HG03045 (cell line): ENCODE results near the gene NEGR1.

Source experiments
- ATAC-seq: cut with Tn5 transposase; IDR thresholded peaks from one replicate; pipeline ENCODE4 v1.9.1; 2021; ENCODE audit warnings: mild to moderate bottlenecking, moderate library complexity; ENCODE audit not compliant: unreplicated experiment

The NEGR1 gene

GRCh38 chr1:71788113-71788512 is 494.2 kb downstream of the NEGR1 start:
- no peak for ATAC-seq

DNA sequence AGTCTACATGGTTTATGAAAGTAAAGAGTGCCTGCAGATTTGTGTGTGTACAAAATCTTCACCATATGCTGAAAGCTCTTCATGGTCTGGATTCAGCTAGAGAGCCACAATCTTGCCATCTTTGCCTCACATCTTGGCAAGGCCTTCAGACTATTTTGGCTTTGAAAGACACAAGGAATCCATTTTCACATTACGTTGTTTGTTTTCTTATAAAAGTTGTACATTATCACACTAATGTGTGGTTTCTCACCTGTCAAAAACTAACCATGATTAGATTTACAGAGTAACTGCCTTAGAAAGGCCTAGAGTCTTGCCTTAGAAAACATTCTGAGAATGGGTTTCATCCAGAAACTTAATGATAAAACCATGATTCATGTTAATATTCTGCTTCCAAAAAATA is 494.6 kb downstream of the NEGR1 start:
- no peak for ATAC-seq

DNA sequence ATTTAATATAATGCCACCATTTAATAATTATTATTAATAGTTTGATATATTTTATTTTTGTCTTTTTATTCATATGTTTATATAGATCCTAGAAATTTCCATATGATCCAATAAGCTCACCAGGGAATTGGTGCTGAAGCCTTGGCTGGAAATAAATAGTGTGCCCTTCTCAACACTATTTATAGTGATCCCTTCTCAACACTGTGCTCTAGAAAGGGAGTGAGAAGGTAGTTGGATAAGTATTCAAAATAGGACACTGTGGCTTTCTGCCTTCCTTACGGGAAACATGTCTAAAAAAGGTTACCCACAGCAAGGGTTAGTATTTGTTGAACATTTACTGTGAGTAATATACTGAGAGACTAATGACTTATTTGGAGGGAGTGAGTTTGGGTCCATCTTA is 496.1 kb downstream of the NEGR1 start:
- ATAC-seq = no peak

- no peak for ATAC-seq
These were observed 496.9 kb downstream of the NEGR1 start for GRCh38 chr1:71785450-71785849.

- ATAC-seq = no peak
These were observed 497.3 kb downstream of the NEGR1 start for GRCh38 chr1:71785000-71785399.

DNA sequence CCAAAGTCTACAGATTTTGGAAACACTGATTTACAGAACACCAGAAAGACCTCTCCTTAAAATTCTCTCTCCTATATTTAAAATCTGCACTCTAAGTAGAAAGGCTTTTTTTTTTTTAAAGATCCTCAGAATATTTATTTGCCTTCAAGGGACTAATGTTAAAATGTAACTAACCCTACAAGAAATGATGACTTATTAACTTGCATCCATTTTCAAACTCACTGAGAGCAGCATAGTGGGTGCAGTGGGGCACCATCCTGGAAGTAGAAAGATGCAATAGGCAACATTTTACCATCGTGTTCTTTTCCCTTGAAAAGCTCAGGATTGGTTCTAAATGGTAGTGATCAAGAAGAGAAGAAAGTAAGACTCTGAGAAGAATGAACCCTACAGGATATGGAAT is 498.1 kb downstream of the NEGR1 start:
- ATAC-seq = no peak

DNA sequence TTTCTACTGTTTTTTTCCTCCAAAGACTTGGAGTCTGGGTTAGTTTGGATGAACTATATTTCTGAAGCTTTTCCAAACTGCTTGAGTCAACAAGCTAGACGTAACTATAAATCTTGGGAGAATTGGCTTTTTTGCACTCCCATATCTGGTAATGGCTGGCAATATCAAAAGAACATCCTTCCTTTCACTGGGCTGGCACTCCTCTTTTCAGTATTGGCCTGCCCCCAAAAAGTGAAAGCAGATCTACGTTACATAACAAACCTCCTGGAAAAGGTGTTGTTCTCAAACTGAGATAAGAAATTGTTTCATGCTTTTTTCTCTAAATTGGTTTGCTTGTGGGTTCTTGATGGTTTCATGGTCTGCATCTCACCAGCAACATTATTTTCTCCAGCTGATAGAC is 499.3 kb downstream of the NEGR1 start:
- no peak for ATAC-seq

DNA sequence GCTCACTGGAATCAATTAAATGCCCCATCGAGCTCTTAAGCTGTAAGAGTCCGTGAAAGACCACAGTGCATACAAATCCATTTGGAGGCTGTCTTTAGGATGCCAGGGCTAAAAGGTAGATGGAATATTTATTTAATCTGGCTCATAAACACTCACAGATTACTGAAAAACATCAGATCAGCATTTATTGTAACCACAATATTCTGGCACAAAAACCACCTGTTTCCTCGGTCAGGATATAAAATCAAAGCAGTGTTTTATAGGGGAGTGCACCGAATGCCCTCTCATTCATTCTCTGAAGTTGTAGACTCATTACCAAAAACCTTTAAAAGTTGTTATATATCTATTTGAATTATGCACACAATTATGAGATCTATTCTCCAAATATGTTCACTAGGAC is 500.9 kb downstream of the NEGR1 start:
- no peak for ATAC-seq

DNA sequence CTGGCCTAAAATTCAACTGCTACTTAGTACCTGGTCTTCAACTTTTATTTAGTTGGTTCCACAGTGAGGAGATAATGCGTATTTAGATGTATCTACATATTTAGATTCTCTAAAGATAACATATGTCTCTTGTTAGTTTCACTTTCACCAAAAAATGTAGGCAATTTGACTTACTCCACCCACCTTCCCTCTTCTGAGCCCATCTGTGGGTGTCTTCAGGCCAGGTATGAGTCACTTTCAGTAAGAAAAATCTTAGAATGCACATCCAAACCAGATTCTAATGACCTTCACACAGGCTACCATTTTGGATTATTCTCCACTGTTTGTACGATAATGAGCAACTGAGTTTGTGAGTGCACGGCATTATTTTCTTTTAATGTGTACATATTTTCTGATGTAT is 501.7 kb downstream of the NEGR1 start:
- peak; percentile 77 for ATAC-seq

GRCh38 chr1:71778940-71779339 is 503.4 kb downstream of the NEGR1 start:
- ATAC-seq = no peak

- no peak for ATAC-seq
These were observed 505.2 kb downstream of the NEGR1 start for GRCh38 chr1:71777094-71777493.

DNA sequence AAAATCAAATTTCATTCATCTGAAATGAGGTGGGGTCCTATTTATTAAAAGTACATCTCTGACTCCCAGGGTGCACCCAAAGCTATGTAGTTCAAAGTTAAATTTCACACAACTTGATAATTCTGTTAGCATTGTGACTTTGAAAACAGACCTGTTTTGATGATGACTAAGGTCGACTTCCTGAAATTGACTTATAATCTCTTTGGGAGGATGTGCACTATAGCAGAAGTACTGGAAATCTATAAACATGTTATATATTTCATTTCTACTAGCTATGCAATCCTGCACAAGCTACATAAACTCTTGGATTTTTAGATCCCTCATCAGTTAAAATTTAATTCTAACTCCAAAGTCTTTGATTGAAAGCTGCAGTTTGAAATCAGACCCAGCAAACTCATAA is 507.6 kb downstream of the NEGR1 start:
- ATAC-seq = no peak

GRCh38 chr1:71770121-71770520 is 512.2 kb downstream of the NEGR1 start:
- ATAC-seq = no peak

GRCh38 chr1:71766748-71767147 is 515.6 kb downstream of the NEGR1 start:
- ATAC-seq = no peak

DNA sequence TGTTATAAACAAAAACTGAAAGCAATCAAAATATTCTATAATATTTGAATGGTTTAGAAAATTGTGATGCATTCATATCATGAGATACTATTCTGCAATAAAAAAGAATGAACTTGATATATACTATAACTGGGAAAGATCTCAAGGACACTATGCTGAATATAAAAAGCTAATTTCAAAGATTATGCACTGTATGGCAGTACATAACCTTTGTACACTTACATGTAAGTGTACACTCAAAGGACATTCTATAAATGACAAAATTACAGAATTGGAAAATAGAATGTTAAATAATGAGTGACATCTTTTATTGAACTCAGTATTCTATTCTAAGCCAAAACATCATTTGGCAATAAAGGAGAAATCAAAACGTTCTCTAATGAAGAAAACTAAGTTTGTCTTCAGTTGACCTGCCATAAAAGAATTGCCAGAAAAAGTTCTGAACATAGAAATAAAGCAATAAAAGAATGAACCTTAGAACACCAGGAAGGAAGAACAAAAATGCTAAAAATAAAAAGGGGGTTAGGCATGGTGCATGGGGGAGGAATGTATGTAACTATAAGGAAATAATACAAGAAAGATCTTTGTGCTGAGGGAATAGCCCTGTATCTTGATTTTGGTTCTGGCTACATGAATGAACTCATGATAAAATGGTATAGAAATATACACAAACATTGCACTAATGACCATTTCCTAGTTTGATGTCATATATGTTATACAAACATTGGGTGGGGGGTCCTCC is 519.7 kb downstream of the NEGR1 start:
- ATAC-seq = no peak

DNA sequence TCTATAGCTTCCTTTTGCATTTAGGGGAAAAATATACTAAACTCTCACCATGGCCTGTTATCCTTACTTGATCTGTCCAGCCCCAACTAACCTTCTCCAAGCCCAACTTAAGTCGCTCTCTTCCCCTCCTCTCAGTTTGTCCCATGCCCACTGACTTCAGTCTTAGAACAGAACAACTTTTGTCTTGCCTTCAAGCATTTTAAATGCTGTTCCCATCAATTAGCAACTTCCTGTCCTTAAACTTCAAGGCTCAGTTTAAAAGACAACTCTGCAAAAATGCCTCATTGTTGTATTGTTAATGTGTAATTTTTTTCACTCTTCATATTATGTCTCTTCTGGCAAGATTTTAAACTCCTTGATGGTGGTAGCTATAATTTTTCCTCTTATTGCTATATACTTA is 526.9 kb downstream of the NEGR1 start:
- ATAC-seq = no peak

- ATAC-seq = no peak
These were observed 528.6 kb downstream of the NEGR1 start for GRCh38 chr1:71753746-71754145.

DNA sequence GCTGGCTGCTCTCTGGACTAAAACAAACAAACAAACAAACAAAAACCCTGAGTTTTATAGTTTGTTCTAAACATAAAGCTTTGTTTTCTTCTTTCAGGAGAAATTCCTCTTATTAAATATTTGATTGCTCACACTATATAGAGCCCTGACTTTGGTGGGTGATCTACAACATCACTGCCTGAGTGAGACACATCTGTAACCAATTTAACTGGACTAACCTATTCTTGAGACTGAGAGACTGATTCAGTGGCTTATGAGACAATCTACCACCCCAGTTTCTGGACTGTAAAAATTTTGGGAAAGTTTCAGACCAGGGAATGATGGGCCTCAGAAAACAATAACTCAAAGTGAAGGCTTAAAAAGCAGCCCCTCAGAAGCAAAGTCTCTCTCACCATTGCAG is 537.0 kb downstream of the NEGR1 start:
- no peak for ATAC-seq

DNA sequence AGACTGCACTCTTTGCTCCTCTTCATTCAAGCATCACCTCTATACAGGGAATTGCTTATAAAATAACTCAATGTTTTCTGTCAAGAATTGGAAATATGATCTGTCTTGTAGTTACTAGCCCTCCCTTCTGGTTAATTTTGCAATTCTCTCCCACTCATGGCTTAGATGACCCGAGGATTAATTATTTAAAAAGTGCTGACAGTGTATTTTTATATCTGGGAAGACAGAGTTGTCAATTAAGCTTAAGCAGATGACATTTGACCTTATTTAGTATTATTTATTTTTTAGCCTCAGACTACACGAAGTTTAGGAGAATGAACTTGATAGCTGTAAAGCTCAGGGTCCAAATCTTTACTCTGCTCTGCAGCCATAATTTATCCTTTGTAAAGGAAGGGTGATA is 538.5 kb downstream of the NEGR1 start:
- no peak for ATAC-seq

DNA sequence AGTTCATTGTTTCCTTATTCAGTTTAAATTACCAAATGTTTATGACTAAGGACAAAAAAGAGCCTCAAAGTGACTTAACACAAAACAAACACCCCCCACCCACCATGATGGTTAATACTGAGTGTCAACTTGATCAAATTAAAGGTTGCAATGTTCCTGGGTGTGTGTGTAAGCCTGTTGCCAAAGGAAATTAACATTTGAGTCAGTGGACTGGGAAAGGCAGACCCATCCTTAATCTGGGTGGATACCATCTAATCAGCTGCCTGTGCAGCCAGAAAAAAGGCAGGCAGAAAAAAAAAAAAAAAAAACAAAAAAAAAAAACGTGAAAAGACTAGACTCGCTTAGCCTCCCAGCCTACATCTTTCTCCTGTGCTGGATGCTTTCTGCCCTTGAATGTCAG is 543.4 kb downstream of the NEGR1 start:
- ATAC-seq = no peak

DNA sequence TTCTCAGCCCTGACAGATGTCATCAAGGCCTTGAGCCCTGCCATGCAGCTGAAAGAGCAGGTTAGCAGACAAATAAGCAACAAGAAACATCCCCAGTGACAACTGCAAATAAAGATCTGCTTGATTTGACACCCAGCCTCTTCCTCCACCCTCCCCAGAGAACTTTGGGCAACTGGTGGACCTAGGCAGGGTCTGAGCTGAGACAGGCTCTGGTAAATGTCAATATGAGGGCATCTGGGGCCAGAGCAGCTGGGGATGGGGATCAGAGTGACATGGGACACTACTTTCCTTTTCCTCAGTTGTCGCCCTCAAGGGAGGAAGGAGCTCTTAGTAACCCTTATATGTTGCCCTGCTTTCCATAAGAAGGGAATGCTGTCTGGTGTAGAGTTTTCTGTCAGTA is 544.1 kb downstream of the NEGR1 start:
- ATAC-seq = no peak

DNA sequence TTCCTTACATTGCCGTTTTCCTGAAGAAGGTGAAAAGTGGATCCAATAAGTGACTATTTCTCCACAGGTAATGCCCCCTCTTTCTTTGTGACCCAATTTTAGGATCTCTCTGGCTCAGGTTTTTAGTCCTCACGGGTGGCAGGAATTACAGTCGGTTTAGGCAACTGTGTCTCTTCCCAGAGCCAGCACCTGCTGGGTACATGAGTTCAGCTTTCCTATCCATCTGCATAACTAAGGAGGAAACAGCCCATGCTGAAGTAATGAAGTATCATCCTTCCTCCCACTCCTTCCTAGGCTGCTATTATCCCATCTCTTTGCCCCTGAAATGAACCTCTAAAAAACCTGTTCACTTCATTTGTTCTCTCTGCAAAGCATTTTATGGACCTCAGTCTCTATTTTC is 544.6 kb downstream of the NEGR1 start:
- no peak for ATAC-seq

- ATAC-seq = no peak
These were observed 549.2 kb downstream of the NEGR1 start for GRCh38 chr1:71733121-71733520.
